Gastroesophageal sphincter (tissue), 4 donors: ENCODE measurements around the gene DCAF10. TPM values are rescaled to one million over a fixed set of nuclear protein-coding genes. Genes with fewer than 3 reads are reported as not detected.

Experiments
- ATAC-seq: fragments of 150-250 bp; one replicate; pipeline ENCODE4 v1.9.1; 2016; ENCODE audit warnings: mild to moderate bottlenecking, moderate library complexity
- H3K27ac ChIP-seq, 4 donors: fragments of 200-600 bp; sonication (generic) in 3 of 4; 1 replicate in 3 of 4; 2 replicates in 1 of 4; pipeline ENCODE4 v1.5.1; 2016 to 2019
- H3K27me3 ChIP-seq: fragments of 200-600 bp; sonication (generic); one replicate; pipeline ENCODE4 v1.5.1; 2019
- H3K36me3 ChIP-seq, 2 donors: fragments of 200-600 bp; sonication (generic); one replicate each; pipeline ENCODE4 v1.5.1; 2019; ENCODE audit warnings: control low read depth in 1 of 2
- H3K4me1 ChIP-seq, 3 donors: fragments of 200-600 bp; sonication (generic); 1 replicate in 2 of 3; 2 replicates in 1 of 3; pipeline ENCODE4 v1.5.1; 2016 to 2019; ENCODE audit warnings: control low read depth in 2 of 3
- H3K4me3 ChIP-seq, 2 donors: fragments of 200-600 bp; sonication (generic); one replicate each; pipeline ENCODE4 v1.5.1; 2019; ENCODE audit warnings: mild to moderate bottlenecking in 1 of 2, moderate library complexity in 1 of 2
- H3K9me3 ChIP-seq, 3 donors: fragments of 200-600 bp; sonication (generic); one replicate each; pipeline ENCODE4 v1.5.1; 2017 to 2019; ENCODE audit warnings: control low read depth in 2 of 3
- CTCF ChIP-seq, 4 experiments: fragments of 200-600 bp in 2 of 4; fragments of 450-650 bp in 2 of 4; sonication (generic) in 1 of 4; IDR thresholded peaks; one replicate each; pipeline ENCODE4 v1.5.1; 2017 to 2019; ENCODE audit warnings: antibody characterized with exemption in 4 of 4, mild to moderate bottlenecking in 2 of 4, moderate library complexity in 2 of 4
- EP300 ChIP-seq: sonication (generic); formaldehyde crosslinking; IDR thresholded peaks from one replicate; pipeline ENCODE4 v1.6.1; 2017; ENCODE audit warnings: antibody characterized with exemption, mild to moderate bottlenecking
- POLR2A ChIP-seq, 2 donors: fragments of 450-650 bp; IDR thresholded peaks; one replicate each; pipeline ENCODE4 v1.6.1; 2017; ENCODE audit warnings: antibody characterized with exemption in 2 of 2, mild to moderate bottlenecking in 2 of 2, moderate library complexity in 1 of 2
- POLR2AphosphoS5 ChIP-seq: sonication (generic); formaldehyde crosslinking; IDR thresholded peaks from one replicate; pipeline ENCODE4 v1.6.1; 2017; ENCODE audit warnings: antibody characterized with exemption
- WGBS, 2 donors: methylation state at CpG; one replicate each; pipeline ENCODE4 v1.1.5; 2018; ENCODE audit warnings: low coverage in 1 of 2; 5-methylcytosine and 5-hydroxymethylcytosine counted together
- total RNA-seq, 4 donors: library from RNA; depleted of rRNA; stranded (reverse); fragments of >200 nt; gene quantifications; one replicate each; pipeline ENCODE4 v1.1.0, GENCODE V29; 2016

Gene DCAF10
- total RNA-seq, 4 donors from 2014 or later = 20.6 to 37.4 (median 30.1) TPM

- TF ChIP-seq POLR2AphosphoS5 (no peak), POLR2A (IDR thresholded peaks at IDR 0.05) (no peak), EP300 (no peak), CTCF (IDR thresholded peaks at IDR 0.05) (no peak)
- Histone ChIP-seq H3K36me3 (peaks cover 0 to 45% of the 10 kb centered on the region in 2 donors), H3K4me1 (peaks cover 0 to 30% (median 4%) of the 10 kb centered on the region in 3 donors), H3K27me3 (peaks cover 5% of the 10 kb centered on the region), H3K27ac (peak overlapping the region; percentile 7 to 90 (median 86)), H3K4me3 (peak overlapping the region; percentile 81 to 89), H3K9me3 (no peaks in the 10 kb centered on the region)
- WGBS, 2 donors = 3% methylated on average over 5 of the region's 6 CpGs; no CpG with 5 or more reads in 1 of the 2 donors
- no peak for ATAC-seq
Observed at GRCh38 chr9:37784291-37784615, 16.3 kb upstream of the DCAF10 start.

GRCh38 chr9:37784616-37785483 lies 15.7 kb upstream of the DCAF10 start, which contains the start of gene EXOSC3:
EXOSC3 (minus strand) TSS chr9:37785064; CDS start chr9:37785044, 20 bp downstream.
- Histone ChIP-seq H3K9me3 (no peaks in the 10 kb centered on the region), H3K27me3 (peaks cover 5% of the 10 kb centered on the region), H3K4me3 (peak within 1 kb of the TSS; percentile 81 to 89), H3K27ac (peak within 1 kb of the TSS; percentile 7 to 90 (median 86)), H3K36me3 (peaks cover 0 to 39% of the 10 kb centered on the region in 2 donors), H3K4me1 (peaks cover 0 to 30% (median 4%) of the 10 kb centered on the region in 3 donors)
- ATAC-seq = peak; percentile 94
- WGBS, 2 donors = 9% methylated on average over 8 of the region's 73 CpGs; no CpG with 5 or more reads in 1 of the 2 donors
- TF ChIP-seq EP300 (no peak), POLR2AphosphoS5 (peak; percentile 83), POLR2A (IDR thresholded peaks at IDR 0.05) (peak; percentile 58 to 73), CTCF (IDR thresholded peaks at IDR 0.05) (peak in 1 of 4 experiments; percentile 25)

- no peak overlapping the region for H3K27ac ChIP-seq
- no CpG with 5 or more reads among the region's 45 CpGs for WGBS, 2 donors
- H3K36me3 ChIP-seq = peaks cover 0 to 19% of the 10 kb centered on the region in 2 donors
- no peak for TF ChIP-seq EP300
- no peak for TF ChIP-seq CTCF (IDR thresholded peaks at IDR 0.05)
- no peak for TF ChIP-seq POLR2AphosphoS5
- no peak for TF ChIP-seq POLR2A (IDR thresholded peaks at IDR 0.05)
- H3K9me3 ChIP-seq = no peaks in the 10 kb centered on the region
- no peak overlapping the region for H3K4me3 ChIP-seq
- H3K4me1 ChIP-seq = peaks cover 0 to 30% (median 4%) of the 10 kb centered on the region in 3 donors
- H3K27me3 ChIP-seq = peaks cover 5% of the 10 kb centered on the region
- ATAC-seq = no peak
Observed at GRCh38 chr9:37787059-37787458, 13.5 kb upstream of the DCAF10 start.

GRCh38 chr9:37788332-37788731 lies 12.3 kb upstream of the DCAF10 start:
- no peak for ATAC-seq
- WGBS, 2 donors = 80 to 100% methylated on average over 2 to 6 of the region's 6 CpGs

More at GRCh38 chr9:37788332-37788731, 12.3 kb upstream of the DCAF10 start:
- H3K27ac ChIP-seq = no peak overlapping the region
- peaks cover 5% of the 10 kb centered on the region for H3K27me3 ChIP-seq
- peaks cover 0 to 18% (median 4%) of the 10 kb centered on the region in 3 donors for H3K4me1 ChIP-seq
- peaks cover 0 to 6% of the 10 kb centered on the region in 2 donors for H3K36me3 ChIP-seq
- no peak overlapping the region for H3K4me3 ChIP-seq
- TF ChIP-seq CTCF (IDR thresholded peaks at IDR 0.05) (no peak), POLR2A (IDR thresholded peaks at IDR 0.05) (no peak), POLR2AphosphoS5 (no peak), EP300 (no peak)
- H3K9me3 ChIP-seq = no peaks in the 10 kb centered on the region
